DMS79 treated with DMSO at 0.1 percent for 48 hours (cell line): ENCODE results near the gene ARHGEF7.
A peak's percentile ranks its signal among the peaks of the same experiment; 100 is the strongest.

Experiments
- DNase-seq: peaks from one replicate; lab custom pipeline; 2025; lab: John Stamatoyannopoulos, UW

ARHGEF7 gene

DNA sequence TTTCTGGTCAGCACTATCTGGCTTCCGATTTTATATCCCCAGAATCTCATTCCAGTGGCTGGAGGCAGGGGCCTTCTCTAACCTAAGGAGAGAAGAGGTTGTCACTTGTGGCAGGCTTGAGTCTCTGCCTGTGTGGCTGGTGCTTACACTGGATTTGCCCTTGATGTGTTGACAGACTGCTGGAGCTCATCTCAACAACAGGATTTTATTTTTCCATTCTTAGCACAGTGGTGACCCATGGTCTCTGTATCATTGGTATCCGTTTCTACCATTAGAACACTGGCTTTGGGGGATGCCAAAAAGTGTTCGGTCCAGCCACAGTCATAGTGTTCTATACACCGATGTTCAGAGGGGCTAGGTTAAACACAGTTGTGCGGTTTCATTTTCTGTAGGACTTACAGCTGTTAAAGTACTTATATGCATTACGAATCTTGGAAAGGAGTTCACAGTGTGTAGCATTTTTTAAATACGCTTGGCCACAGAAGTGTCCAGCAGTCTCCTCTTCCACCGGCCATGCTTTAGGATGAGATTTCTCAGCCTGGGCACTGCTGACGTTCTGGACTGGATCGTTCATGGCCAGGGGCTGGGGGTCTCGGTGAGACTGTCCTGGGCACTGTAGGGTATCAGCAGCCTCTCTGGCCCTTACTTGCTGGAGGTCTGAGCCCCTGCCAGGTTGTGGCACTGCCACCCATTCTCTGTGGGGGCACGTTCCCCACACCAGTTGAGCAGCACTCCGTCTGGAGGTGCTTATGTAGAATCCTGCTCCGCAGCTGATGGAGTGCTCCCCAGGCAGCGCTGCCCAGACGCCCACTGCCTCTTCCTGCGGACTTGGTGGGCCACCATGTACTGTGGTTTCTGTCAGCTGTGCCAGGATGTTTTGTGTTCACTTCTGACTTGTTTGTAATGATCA, 163.9 kb downstream of the ARHGEF7 start:
- DNase-seq, result no peak

DNA sequence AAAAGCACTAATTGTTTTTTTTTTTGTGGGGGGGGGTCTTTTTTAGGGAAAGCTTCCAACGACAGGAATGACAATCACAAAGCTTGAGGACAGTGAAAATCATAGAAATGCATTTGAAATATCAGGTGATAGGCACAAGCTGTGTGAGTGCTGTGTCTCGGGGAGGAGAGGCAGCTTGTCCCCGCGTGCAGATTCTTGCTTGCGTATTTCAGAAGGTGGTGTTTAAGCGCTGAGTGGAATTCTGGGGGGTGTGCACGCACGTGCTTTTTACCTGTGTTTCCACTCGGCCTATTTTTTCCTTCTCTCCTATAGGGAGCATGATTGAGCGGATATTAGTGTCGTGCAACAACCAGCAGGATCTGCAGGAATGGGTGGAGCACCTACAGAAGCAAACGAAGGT, 165.1 kb downstream of the ARHGEF7 start:
- DNase-seq, result no peak

DNA sequence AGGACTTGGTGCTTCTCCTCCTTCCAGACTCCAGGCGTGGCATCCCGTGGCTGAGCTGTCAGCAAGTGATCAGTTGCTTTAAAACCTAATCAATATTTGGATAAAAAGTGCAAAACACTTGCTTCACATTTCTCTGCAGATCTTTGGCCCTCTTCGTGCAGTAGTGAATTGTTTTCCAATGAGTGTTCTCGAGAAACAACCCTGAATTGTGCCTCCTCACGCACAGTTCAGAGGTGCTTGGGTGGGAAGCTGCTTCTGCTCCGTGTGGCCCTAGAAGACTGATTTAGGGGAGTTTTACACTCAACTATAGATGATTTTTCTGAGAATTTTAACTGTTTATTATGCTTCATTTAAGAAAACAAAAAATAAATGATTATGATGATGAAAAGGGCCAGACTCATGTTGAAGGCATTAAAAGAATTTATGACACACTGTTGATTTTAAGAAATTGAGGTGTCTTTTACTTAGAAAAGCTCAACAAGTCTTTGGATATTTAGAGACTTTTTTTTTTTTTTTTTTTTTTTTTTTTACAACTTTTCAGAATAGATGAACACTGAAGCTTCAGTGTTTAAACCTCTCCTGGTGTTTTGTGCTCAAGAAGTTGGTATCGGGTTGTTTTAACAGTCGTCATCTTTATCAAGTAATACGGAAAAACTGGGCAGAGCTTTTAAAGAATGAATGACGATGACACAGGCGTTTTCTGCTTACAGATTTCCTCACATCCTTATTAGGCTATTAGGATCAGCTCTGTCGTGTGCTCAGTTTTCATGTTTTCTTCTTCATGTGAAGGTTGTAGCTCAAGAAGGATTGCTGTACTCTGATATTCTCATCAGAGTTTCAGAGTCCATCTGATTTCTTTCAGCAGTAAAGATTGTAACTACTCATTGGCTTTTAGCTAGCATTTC, 165.8 kb downstream of the ARHGEF7 start:
- no peak for DNase-seq

DNA sequence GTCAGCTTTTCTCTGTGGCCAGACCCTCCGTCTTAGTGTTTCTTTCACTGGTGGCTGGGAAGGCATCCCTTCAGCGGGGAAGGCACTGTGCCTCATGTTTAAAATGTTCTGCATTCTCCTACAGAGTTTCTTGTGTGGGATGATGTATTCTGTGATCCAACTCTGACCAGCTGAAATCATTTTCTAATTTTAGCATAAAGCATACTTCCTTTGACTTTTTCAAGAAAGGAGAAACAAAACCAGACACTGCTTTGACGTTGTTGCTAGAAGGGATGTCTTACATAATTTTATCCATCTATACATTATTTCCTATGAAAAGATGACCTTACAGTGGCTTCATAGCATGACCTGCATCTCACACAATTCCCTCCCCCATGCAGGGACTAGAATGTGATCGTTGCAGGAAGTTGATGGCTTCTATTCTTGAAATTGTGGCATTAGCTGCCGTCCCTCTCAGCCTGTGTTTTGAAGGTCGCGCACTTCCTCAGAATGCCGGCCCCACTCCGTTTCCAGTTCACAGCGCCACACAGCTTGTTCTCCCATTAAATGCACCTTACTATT, 166.7 kb downstream of the ARHGEF7 start:
- no peak for DNase-seq

DNA sequence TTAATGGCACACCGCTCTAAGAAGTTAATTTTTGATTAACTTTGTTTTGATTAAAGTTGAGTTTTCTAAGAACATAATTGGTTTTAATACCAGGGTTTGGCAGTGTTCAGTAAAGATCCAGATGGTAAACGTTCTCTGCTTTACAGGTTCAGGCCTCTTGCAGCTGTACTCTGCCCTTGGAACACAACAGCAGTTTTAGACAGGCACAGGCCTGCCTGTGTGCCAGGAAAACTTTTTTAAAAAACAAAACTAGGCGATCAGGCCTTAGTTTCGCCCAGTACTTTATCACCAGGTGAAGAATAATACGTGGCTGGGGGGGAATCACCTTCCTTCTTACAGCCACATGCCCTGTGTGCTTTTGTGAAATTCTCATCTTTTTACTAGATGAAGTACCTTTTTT, 167.3 kb downstream of the ARHGEF7 start:
- no peak for DNase-seq

DNA sequence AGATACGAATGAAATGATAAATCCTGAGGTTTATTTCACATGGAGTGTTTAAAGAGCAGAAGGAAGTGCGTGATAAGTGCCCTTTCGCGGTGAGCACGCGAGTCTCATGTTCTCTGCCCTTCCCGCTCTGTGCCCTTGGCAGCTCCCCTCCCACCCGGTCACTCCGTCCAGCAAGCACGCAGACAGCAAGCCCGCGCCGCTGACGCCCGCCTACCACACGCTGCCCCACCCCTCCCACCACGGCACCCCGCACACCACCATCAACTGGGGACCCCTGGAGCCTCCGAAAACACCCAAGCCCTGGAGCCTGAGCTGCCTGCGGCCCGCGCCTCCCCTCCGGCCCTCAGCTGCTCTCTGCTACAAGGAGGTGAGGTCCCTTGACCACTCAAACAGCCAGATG, 167.9 kb downstream of the ARHGEF7 start:
- no peak for DNase-seq

DNA sequence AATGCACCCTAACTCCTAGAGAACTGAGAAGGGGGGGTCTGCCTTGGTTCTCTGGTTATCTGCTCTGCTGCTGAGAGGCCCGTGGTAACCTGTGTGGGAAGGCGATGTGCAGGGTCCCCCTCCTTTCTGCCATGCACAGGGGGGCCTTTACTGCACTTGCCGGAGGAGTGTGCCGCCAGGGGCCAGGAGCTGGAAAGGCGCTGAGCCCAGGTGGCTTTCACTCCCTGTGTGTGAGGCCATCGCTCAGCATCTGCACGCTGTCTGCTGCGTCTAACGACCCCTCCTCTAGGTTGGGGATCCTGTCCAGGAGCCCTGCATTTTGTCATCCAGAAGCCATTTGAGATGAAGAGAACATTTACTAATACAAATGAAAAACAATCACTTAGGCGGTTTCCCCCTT, 168.3 kb downstream of the ARHGEF7 start:
- DNase-seq, result no peak

DNA sequence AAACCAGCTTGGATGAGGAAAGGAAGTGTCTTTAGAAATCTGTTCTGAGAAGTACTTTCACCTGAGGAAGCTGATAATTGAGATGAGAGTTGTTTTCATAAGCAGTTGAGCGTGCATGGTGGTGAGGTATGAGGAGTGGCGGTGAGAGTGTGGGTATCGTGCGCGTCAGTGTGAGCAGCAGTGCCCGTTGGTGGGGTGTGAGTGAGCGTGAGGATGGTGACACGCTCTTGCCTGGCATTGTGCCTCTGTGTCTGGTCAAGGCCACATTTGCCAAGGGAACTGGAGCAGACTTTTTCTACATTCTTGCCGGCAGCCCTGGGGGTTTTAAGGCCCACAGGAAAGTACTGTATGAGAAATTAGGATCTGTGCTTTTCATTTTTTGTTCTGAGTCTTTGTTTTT, 168.9 kb downstream of the ARHGEF7 start:
- DNase-seq, result no peak

DNA sequence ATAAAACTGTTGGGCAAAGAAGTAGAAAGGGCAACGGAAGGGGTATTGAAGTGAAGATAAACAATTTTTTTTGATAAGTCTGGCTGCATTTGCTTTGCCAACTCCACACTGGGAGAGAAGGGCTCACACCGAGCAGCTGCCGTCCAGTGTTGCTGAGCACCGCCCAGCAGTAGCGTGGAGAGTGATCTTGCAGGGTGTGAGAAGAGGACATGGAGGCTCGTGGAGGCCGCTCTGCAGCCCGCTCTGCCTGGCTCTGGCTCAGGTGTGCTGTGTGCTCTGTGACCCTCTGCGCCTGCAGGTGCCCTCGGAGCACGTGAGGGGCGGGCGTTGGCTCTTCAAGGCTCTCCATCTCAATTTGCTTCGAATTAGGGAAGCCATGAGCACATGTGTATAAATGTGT, 169.5 kb downstream of the ARHGEF7 start:
- DNase-seq, result no peak

DNA sequence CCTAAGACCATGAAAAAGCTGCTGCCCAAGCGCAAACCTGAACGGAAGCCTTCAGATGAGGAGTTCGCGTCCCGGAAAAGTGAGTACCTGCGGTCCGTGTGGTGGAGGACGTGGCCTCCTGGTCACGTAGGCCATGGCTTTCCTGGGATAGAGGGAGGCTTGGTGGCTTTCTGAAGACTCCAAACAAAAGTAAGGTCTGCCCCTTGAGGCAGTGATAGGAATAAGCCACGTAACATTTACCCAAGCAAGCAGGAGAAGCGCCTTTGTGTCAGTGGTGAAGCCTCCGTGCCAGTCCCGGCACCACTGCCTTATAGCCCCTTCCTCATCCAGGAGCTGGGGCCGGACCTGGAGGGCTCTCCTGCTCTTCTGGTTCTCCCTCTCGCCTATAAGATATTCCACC, 171.1 kb downstream of the ARHGEF7 start:
- no peak for DNase-seq

DNA sequence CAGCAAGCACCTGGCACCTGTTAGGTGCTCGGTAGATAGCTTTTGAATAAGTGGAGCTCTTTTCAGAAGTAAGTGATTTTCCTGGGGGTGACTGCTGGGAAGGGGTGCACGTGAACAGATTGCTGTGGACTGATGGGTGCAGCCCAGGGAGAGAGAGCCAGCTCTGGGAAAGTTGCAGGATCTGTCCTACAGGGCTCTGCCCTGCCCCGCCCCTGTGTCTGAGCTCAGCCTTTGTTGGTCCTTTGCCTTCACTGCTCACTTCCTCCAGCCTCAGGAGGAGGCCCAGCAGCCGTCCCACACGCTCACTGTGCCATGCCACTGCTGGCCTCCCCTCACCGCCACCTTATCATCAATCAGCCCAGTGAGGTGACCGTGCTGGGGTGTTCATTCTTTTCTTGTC, 171.6 kb downstream of the ARHGEF7 start:
- no peak for DNase-seq

DNA sequence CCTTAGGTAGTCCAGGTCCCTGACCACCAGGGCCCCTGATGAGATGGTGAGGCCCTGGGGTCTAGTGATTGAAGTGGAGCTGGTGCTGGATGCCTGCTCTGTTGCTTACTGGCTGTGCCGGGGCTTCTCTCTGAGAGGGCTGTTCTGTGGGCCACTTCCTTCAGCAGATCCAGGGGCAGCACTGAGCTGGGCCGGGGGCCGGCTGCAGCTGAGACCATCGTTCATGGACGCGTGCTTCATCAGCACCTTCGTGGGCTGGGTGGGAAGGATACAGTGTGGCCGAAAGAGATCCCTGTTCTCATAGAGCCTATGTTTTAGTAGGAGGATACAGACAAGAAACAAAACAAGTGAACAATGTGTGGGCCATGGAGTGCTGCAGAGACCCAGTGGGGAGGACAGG, 172.1 kb downstream of the ARHGEF7 start:
- DNase-seq, result no peak

DNA sequence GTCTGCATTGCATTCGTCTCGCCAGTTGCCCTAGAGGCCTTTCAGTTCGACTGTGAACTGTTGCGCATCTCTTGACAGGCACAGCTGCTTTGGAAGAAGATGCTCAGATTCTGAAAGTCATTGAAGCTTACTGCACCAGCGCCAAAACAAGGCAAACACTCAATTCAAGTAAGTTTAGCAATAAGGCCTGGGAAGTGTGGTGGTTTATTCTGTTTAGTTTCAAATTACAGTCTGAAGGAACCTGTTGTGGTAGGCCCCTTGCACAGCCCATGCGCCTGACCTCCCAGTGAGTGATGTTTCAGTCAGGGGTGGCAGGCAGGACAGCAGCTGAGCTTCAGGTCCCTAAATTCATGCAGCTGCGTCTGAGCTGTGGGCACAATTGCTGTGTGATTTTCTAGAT, 173.2 kb downstream of the ARHGEF7 start:
- peak; percentile 64 for DNase-seq

DNA sequence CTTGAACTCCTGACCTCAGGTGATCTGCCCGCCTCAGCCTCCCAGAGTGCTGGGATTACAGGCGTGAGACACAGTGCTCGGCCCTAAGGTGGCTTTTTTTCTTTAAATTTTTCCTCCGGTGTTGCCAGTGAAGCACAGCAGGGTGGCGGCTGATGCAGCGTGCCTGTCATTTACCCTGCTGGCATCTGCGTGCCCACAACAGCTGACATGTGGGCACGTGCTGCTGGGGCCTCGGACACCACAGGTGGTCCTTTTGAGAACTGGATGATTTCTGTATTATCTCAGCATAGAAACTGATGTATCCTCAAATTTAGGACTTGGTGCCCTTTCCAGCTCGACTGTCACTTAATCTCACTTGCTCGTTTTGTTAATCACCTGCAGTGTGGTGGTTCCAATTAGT, 174.1 kb downstream of the ARHGEF7 start:
- no peak for DNase-seq

DNA sequence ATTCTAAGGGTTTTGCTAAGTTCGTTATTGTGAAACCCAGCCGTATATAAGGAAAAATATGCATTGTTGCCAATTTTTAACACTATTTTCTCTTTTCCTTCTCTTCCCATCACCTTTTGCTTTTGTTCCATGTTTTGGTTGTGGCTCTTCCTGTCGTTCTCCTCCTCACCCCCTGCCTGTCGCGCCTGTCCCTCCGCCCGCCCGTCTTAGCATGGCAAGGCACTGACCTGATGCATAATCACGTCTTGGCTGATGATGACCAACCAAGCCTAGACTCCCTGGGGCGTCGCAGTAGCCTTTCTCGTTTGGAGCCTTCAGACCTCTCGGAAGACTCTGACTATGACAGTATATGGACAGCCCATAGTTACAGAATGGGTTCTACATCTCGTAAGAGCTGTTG, 176.8 kb downstream of the ARHGEF7 start:
- DNase-seq, result no peak

DNA sequence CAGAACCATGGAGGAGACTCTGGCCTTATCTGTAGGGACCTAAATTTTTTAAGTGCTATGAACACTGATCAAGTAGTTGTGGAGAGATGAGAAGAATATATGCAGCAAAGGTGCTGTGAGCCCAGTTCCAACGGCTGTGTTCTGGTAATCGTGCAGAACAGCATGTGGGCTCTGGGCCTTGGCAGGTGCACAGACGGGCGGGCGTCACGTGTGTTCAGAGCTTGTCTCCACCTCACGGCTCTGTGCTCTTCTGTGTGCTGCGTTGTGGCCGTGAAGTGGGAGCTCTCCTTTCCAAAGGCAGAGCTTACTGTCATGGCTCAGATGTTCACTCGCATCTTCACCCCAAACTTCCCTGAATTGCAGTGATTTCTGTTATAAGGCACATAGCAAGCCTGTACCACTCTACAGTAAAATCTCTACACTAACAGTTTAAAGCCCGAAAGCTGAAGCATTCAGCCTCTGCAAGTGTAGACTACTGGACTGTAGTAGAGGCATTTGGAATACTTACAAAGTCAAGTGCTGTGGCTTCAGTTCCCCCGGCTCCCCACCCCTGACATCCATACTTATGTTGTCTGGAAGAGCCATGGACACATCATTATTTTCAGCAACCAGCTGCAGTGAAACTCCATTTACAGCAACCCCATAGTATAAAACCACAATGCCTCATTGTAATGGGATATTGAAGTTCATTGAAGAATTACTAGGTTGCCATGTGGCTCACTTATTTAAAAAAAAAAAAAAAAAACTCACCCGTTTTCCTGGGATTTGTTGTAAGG, 177.8 kb downstream of the ARHGEF7 start:
- no peak for DNase-seq

DNA sequence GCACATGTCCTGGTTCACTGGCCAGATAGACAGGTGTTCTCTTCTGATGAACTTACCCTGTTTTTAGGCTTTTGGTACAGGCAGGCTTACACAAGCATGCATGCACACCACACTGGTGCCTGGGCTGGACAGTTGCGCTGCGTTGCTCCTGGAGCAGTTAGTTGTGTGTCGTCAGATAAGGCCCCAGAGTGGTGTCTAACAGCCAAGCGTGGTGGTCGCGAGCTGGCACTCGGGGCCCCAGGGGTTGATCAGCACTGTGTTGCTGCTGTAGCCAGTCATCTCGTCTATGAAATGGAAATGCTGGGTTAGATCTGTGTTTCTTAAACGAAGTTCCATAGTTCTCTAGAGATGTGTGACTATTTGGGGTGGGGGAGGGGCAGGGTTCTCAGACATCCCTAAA, 180.8 kb downstream of the ARHGEF7 start:
- no peak for DNase-seq

DNA sequence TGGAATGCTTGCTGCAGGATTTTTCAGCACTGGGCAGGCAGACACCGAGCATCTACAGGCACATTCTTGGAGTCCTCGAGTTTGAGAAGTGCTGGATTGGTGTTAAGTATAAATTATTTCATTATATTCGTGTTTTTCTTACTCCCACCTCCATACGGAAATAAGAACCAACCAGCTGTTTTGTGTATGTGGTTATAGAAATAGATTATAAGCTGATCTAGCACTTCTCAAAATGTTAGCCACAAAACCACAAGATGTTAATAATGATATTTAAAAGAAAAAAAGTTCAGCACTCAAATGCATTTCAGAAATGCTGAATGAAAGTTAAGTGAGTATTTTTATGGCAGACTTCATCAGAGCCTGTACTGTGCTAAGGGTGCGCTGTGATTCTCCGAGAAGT, 181.3 kb downstream of the ARHGEF7 start:
- no peak for DNase-seq

DNA sequence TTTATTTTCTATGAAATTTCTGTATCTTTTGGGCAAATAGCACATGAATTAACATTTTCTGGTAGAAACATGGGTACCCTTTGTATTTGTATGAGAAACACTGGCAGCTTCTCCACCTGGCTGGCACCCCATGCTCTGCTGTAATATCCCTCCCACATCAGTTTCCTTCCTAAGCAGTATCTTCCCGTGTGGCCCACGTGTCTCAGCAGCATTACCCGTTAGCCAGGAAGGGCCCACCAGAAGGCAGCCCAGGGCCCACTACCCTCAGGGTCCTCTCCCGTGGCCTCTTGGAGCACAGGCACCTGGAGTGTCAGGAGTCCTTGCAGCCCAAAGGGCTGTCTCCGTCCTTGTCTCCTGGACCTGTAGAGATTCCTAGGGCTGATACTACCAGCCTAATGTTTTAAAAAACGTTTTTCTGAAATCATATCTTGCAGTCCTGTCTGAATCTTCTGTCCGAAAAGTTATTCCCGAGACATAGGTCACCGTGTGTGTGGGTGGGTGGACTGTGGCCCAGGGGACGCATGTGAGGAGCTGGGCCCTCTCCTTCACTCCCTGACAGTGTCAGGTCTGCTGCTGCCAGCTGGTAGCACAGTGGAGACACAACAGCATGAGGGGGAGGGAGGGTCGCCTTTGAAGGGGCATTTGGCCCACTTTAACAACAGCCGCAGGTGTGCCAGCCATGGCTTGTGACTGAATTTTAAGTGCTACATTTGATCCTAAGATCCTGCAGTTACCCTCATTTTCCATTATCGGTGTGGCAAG, 183.3 kb downstream of the ARHGEF7 start:
- DNase-seq, result no peak

DNA sequence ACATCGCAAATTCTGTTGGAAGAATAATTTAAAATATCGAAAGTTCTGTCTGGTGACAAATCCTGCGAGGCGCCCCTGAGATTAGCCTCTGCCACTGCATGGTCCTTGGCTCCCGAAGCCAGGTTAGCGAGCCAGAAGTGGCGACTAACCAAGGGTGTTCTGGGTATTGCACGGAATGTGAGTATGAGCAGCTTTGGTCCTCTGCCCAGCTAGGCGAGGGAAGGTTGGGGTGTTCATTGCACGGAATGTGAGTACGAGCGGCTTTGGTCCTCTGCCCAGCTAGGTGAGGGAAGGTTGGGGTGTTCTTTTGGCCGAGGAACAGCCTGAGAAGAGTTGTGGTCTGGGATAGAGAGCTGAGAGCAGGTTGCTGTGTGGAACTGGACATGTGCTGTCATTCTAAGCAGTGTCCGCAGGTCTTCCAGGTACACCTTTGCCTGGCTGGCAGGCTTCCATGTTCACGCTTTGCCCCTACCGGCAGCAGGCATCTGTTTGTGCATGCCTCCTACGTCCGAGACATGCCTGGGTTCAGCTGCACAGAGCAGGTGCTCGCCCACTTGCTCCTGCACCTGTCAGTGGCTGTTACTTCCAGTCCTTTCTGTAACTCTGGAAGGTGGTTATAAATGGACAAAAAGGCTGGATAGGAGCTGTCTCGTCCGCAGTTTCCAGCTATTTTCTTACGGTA, 187.1 kb downstream of the ARHGEF7 start:
- DNase-seq, result peak; percentile 96

DNA sequence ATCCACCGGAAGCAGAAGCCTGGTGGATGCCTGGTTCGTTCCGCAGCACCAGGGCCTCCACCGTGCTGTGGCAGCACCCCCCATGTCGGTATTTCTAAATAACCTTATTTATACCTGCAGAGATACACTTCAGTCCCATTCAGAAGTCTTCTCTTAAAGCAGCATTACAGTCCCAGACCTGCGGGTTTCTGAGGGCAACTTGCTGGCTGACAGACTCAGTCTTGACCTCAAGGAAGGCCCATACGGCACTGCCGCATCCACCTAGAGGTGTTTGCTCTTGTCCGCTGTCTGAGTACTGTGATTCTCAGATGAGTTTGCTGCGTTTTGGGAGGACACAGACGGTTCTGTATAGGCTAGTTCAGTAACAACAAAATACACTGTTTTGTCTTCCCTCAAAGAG, 188.4 kb downstream of the ARHGEF7 start:
- no peak for DNase-seq
